Transverse colon (tissue), 4 donors: ENCODE results near the gene ALDH3B2. TPM values are rescaled to one million over a fixed set of nuclear protein-coding genes. Genes with fewer than 3 reads are reported as not detected.
"Not testable (repeated sequence)": the region's sequence is repeated elsewhere in the genome, so short reads cannot be mapped to it uniquely, and the experiment has no call there.

Experiments
- DNase-seq: peaks from one replicate; pipeline ENCODE4 v3.0.0-alpha.2; 2019
- H3K27ac ChIP-seq, 4 donors: fragments of 200-600 bp; sonication (generic); 2 replicates each; pipeline ENCODE4 v1.5.1; 2016 to 2018; ENCODE audit warnings: inconsistent platforms in 4 of 4
- H3K27me3 ChIP-seq: fragments of 200-600 bp; sonication (generic); 2 replicates; pipeline ENCODE4 v1.5.1; 2017; ENCODE audit warnings: inconsistent platforms
- H3K36me3 ChIP-seq, 4 donors: fragments of 200-600 bp; sonication (generic); 2 replicates each; pipeline ENCODE4 v1.5.1; 2017 to 2019; ENCODE audit warnings: inconsistent platforms in 4 of 4
- H3K4me1 ChIP-seq, 4 donors: fragments of 200-600 bp; sonication (generic); 2 replicates each; pipeline ENCODE4 v1.5.1; 2017 to 2020; ENCODE audit warnings: inconsistent platforms in 4 of 4
- H3K4me3 ChIP-seq, 4 donors: fragments of 200-600 bp; sonication (generic); 1 replicate in 1 of 4; 2 replicates in 3 of 4; pipeline versions ENCODE4 v1.5.1 to v1.6.1; 2017 to 2019; ENCODE audit warnings: inconsistent platforms in 4 of 4
- H3K9me3 ChIP-seq, 2 donors: fragments of 200-600 bp; sonication (generic); 2 replicates each; pipeline ENCODE4 v1.5.1; 2017 to 2019; ENCODE audit warnings: inconsistent platforms in 2 of 2
- EP300 ChIP-seq: sonication (generic); formaldehyde crosslinking; IDR thresholded peaks from one replicate; pipeline ENCODE4 v1.6.1; 2017; ENCODE audit warnings: antibody characterized with exemption, low read depth
- POLR2A ChIP-seq: fragments of 450-650 bp; IDR thresholded peaks from one replicate; pipeline ENCODE4 v1.6.1; 2016; ENCODE audit warnings: antibody characterized with exemption, mild to moderate bottlenecking, moderate library complexity
- POLR2AphosphoS5 ChIP-seq, 3 donors: sonication (generic); formaldehyde crosslinking; IDR thresholded peaks; one replicate each; pipeline ENCODE4 v1.6.1; 2016; ENCODE audit warnings: antibody characterized with exemption in 3 of 3
- whole genome bisulfite sequencing, 2 donors: methylation state at CpG; one replicate each; pipeline ENCODE4 v1.1.5; 2018; ENCODE audit warnings: low coverage in 1 of 2; 5-methylcytosine and 5-hydroxymethylcytosine counted together
- in situ Hi-C, 4 donors: fragments of 200-750 bp; cut with MboI; loops; one replicate each; pipeline versions ENCODE4 v1.15.0 to v1.15.1; 2017; ENCODE audit warnings: low sequenced_read_pairs in 3 of 4, low pct_ligation_motif_present in 1 of 4, low pct_unique_long_range_greater_than_20kb in 1 of 4
- intact Hi-C: fragments of 100-400 bp; cut with DNase I; formaldehyde crosslinking; loops from one replicate; pipeline ENCODE4 v1.15.1; 2023; ENCODE audit warnings: low total_unique reads
- total RNA-seq, 4 donors: library from RNA; depleted of rRNA; stranded (reverse); fragments of >200 nt; gene quantifications; one replicate each; pipeline ENCODE4 v1.1.0, GENCODE V29; 2016
- TF ChIP-seq, protein P1 (sequence below), 5 experiments: fragments of 200-600 bp in 3 of 5; fragments of 450-650 bp in 2 of 5; sonication (generic) in 3 of 5; IDR thresholded peaks; 1 replicate in 2 of 5; 2 replicates in 3 of 5; pipeline ENCODE4 v1.5.1; 2016 to 2017; ENCODE audit warnings: antibody characterized with exemption in 5 of 5, inconsistent platforms in 3 of 5, mild to moderate bottlenecking in 2 of 5, moderate library complexity in 1 of 5

Gene ALDH3B2
- total RNA-seq, 4 donors from 2014 or later, result 13.8 TPM; not detected in 3

DNA sequence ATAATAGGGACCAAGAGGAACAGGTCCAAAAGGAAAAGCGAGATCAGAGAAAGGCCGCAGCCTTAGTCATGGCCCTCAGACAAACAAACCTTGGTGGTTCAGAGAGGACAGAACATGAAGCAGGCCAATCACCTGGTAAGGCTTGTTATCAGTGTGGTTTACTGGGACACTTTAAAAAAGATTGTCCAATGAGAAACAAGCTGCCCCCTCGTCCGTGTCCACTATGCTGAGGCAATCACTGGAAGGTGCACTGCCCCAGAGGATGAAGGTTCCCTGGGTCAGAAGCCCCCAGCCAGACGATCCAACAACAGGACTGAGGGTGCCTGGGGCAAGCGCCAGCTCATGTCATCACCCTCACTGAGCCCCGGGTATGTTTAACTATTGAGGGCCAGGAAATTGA is 51.5 kb downstream of the ALDH3B2 start:
- H3K4me1 ChIP-seq, H3K36me3 ChIP-seq, in situ Hi-C loops, H3K27ac ChIP-seq, intact Hi-C loops, H3K27me3 ChIP-seq, DNase-seq, H3K4me3 ChIP-seq, H3K9me3 ChIP-seq: not testable (repeated sequence)
- WGBS, 2 donors, result 69% methylated on average over 7 of the region's 7 CpGs; no CpG with 5 or more reads in 1 of the 2 donors

DNA sequence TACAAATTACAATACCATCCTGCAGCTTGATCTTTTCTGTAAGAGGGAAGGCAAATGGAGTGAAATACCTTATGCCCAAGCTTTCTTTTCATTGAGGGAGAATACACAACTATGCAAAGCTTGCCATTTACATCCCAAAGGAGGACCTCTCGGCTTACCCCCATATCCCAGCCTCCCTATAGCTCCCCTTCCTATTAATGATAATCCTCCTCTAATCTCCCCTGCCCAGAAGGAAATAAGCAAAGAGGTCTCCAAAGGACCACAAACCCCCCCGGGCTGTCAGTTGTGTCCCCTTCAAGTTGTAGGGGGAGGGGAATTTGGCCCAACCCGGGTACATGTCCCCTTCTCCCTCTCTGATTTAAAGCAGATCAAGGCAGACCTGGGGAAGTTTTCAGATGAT is 52.5 kb downstream of the ALDH3B2 start:
- H3K4me3 ChIP-seq, H3K36me3 ChIP-seq, H3K4me1 ChIP-seq, in situ Hi-C loops, H3K27ac ChIP-seq, H3K27me3 ChIP-seq, H3K9me3 ChIP-seq, DNase-seq, intact Hi-C loops: not testable (repeated sequence)
- WGBS, 2 donors, result 87% methylated on average over 3 of the region's 3 CpGs; no CpG with 5 or more reads in 1 of the 2 donors

DNA sequence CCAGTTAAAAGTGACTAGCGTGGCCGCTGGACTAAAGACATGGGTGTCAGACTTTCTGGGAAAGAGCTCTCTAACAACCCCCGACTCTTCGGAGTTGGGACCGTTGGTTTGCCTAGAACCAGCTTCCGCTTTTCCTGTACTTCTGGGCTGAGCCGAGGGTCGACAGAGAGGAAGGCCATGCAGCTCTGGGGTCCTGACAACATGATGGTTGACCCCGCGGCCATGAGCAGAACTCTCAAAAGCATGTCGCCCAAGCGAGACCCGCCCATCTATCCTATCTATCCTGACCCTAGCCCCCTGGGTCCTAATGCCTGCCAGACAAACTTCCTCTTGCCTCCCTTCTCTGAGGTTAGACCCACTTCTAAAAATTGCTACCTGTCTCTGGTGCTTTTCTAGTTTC is 53.8 kb downstream of the ALDH3B2 start:
- H3K4me3 ChIP-seq, intact Hi-C loops, H3K36me3 ChIP-seq, H3K27me3 ChIP-seq, H3K27ac ChIP-seq, DNase-seq, H3K9me3 ChIP-seq, H3K4me1 ChIP-seq, in situ Hi-C loops: not testable (repeated sequence)
- WGBS, 2 donors, result 82% methylated on average over 13 of the region's 13 CpGs; no CpG with 5 or more reads in 1 of the 2 donors

DNA sequence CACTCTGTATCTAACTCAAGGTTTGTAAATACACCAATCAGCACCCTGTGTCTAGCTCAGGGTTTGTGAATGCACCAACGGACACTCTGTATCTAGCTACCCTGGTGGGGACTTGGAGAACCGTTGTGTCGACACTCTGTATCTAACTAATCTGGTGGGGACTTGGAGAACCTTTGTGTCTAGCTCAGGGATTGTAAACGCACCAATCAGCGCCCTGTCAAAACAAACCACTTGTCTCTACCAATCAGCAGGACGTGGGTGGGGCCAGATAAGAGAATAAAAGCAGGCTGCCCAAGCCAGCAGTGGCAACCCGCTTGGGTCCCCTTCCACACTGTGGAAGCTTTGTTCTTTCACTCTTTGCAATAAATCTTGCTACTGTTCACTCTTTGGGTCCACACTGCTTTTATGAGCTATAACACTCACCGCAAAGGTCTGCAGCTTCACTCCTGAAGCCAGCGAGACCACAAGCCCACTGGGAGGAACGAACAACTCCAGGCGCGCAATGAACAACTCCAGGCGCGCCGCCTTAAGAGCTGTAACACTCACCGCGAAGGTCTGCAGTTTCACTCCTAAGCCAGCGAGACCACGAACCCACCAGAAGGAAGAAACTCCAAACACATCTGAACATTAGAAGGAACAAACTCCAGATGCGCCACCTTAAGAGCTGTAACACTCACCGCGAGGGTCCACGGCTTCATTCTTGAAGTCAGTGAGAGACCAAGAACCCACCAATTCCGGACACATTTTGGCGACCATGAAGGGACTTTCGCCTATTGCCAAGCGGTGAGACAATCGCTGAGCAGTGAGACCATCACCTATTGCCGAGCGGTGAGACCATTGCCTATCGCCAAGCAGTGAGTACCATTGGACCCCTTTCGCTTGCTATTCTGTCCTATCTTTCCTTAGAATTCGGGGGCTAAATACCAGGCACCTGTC is 54.5 kb downstream of the ALDH3B2 start:
- peaks cover 13% of the 10 kb centered on the region for H3K27me3 ChIP-seq
- H3K27ac ChIP-seq, H3K36me3 ChIP-seq, in situ Hi-C loops, H3K4me3 ChIP-seq, DNase-seq, H3K4me1 ChIP-seq, H3K9me3 ChIP-seq, intact Hi-C loops: not testable (repeated sequence)
- 87 to 91% methylated on average over 14 to 33 of the region's 33 CpGs for WGBS, 2 donors

DNA sequence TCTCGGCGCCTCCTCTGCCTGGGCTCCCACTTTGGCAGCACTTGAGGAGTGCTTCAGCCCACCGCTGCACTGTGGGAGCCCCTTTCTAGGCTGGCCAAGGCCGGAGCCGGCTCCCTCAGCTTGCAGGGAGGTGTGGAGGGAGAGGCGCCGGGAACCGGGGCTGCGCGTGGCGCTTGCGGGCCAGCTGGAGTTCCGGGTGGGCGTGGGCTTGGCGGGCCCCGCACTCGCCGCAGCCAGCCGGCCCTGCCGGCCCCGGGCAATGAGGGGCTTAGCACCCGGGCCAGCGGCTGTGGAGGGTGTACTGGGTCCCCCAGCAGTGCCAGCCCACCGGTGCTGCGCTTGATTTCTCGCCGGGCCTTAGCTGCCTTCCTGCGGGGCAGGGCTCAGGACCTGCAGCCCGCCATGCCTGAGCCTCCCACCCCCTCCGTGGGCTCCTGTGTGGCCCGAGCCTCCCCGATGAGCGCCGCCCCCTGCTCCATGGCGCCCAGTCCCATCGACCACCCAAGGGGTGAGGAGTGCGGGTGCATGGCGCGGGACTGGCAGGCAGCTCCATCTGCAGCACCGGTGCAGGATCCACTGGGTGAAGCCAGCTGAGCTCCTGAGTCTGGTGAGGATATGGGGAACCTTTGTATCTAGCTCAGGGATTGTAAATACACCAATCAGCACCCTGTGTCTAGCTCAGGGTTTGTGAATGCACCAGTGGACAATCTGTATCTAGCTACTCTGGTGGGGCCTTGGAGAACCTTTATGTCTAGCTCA is 55.3 kb downstream of the ALDH3B2 start:
- H3K9me3 ChIP-seq, H3K4me1 ChIP-seq, in situ Hi-C loops, H3K36me3 ChIP-seq, DNase-seq, H3K4me3 ChIP-seq, intact Hi-C loops, H3K27ac ChIP-seq: not testable (repeated sequence)
- peaks cover 15% of the 10 kb centered on the region for H3K27me3 ChIP-seq
- WGBS, 2 donors, result 98% methylated on average over 22 of the region's 40 CpGs; no CpG with 5 or more reads in 1 of the 2 donors

DNA sequence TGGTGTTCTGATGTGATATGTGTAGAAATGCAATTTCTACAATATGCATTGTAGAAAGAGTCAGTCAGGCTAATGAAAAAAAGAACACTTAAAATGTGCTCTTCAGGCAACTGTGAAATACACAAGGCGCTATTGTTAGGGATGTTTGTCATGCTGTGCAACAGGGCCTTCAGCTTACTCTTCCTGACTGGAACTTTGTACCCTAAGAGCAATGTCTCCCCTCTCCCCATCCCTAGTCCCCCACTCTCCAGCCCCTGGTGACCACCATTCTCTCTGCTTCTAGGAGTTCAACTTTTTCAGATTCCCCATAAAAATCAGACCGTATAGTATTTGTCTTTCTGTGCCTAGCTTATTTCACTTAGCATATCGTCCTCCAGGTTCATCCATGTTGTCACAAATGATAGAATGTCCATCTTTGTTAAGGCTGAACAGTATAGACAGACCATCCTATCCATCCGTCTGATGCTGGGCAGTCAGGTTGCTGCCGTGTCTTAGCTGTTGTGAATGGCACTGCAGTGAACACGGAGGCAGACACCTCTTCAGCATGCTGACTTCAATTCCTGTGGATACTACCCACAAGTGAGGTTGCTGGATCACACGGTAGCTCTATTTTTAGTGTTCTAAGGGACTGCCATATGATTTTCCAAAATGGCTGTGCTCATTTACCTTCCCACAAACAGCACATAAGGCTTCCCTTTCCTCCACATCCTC is 57.0 kb downstream of the ALDH3B2 start:
- H3K4me3 ChIP-seq, result no peak overlapping the region
- TF ChIP-seq EP300 (no peak), POLR2A (no peak), POLR2AphosphoS5 (IDR thresholded peaks at IDR 0.05) (no peak)
- TF ChIP-seq, protein P1, sequence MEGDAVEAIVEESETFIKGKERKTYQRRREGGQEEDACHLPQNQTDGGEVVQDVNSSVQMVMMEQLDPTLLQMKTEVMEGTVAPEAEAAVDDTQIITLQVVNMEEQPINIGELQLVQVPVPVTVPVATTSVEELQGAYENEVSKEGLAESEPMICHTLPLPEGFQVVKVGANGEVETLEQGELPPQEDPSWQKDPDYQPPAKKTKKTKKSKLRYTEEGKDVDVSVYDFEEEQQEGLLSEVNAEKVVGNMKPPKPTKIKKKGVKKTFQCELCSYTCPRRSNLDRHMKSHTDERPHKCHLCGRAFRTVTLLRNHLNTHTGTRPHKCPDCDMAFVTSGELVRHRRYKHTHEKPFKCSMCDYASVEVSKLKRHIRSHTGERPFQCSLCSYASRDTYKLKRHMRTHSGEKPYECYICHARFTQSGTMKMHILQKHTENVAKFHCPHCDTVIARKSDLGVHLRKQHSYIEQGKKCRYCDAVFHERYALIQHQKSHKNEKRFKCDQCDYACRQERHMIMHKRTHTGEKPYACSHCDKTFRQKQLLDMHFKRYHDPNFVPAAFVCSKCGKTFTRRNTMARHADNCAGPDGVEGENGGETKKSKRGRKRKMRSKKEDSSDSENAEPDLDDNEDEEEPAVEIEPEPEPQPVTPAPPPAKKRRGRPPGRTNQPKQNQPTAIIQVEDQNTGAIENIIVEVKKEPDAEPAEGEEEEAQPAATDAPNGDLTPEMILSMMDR (IDR thresholded peaks at IDR 0.05), result no peak
- H3K9me3 ChIP-seq, result no peaks in the 10 kb centered on the region
- DNase-seq, result no peak
- H3K4me1 ChIP-seq, result peaks cover 6 to 13% (median 12%) of the 10 kb centered on the region in 4 donors
- intact Hi-C loops (no loop called here), in situ Hi-C loops (no loop called here)
- H3K36me3 ChIP-seq, result no peaks in the 10 kb centered on the region
- H3K27ac ChIP-seq, result no peak overlapping the region
- WGBS, 2 donors, result 77 to 79% methylated on average over 4 to 7 of the region's 7 CpGs
- H3K27me3 ChIP-seq, result peaks cover 15% of the 10 kb centered on the region
